GM21619 (cell line): ENCODE measurements around the gene DENND4C.
"Not testable (repeated sequence)": the region's sequence is repeated elsewhere in the genome, so short reads cannot be mapped to it uniquely, and the experiment has no call there.

Experiments
- ATAC-seq: cut with Tn5 transposase; IDR thresholded peaks from one replicate; pipeline ENCODE4 v1.9.1; 2021; ENCODE audit not compliant: unreplicated experiment

Gene DENND4C

DNA sequence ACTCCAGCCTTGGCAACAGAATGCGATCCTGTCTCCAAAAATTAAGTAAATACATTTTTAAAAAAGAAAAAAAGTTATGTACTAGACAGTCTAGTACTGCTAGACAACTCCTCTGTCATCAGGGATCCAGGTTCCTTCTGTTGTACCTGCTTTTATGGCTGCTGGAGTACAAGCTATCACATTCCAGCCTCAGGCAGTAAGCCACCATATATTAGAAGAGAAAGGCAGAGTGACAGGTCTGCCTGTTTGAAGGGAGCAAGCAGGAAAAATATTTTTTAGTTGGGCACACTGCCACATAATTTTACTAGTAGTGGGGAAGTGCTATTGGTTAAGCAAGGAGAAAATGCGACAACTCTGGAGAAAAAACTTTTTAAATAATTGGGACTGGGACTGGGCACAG, 138.6 kb downstream of the DENND4C start:
- ATAC-seq, result no peak

DNA sequence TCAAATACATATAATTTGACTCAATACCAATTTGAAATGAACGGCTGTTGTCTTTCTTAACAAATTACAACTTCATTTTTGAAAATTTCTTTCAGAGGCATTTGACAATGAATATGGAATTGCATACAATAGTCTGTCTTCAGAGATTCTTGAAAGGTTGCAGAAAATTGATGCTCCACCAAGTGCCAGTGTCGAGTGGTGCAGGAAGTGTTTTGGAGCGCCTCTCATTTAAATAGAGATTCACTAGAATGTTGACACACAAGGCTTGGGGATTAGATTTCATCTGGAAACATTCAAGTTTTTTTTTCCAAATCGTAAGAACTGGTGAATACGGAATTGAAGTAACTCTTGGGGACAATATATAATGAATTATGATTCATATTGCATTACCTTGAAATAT, 141.4 kb downstream of the DENND4C start:
- no peak for ATAC-seq

DNA sequence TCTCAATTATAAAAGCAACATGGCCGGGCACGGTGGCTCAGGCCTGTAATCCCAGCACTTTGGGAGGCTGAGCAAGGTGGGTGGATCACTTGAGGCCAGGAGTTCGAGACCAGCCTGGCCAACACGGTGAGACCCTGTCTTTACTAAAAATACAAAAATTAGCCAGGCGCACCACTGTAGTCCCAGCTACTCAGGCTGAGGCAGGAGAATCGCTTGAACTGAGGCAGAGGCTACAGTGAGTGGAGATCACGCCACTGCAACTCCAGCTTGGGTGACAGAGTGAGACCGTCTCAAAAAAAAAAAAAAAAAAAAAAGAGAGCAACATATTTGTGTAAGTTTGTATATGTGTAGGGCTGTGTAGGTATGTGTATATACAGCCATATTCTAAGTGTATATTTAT, 142.1 kb downstream of the DENND4C start:
- ATAC-seq, result no peak

DNA sequence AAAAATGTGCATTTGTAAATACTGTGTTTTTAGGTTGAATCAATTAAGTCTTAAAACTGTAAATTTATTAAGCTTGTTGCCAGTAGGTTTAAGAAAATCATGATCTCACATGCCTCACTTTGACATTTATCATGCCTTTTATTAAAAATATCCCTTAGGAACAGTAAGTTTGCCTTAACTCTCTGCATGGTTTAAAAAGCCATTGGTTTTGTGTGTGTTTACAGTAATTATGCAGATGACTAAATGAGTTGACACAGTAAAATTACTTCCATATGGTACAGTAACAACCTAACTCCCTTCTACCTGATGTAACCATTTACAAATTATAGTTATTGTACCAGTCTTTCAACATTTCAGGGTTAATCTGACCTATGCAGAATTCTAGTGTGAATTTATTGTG, 143.0 kb downstream of the DENND4C start:
- ATAC-seq, result no peak

DNA sequence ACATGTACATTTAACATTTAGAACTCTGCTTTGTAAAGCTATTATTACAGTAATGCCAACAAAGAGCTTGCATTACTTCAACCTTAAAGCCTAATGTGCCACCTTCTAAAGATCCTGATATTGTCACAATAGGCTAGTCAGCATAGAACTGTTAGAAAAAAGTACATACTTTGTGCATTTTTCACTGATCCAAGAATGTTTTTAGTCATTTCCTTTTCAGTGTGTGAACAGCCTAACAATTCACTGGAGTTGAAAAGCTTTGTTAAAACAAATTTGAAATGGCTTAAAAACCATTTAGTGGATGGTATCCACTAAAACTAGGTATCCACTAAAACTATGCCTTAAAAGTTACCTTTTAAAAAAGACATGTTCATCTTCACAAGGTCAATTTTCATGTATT, 145.0 kb downstream of the DENND4C start:
- ATAC-seq, result no peak

DNA sequence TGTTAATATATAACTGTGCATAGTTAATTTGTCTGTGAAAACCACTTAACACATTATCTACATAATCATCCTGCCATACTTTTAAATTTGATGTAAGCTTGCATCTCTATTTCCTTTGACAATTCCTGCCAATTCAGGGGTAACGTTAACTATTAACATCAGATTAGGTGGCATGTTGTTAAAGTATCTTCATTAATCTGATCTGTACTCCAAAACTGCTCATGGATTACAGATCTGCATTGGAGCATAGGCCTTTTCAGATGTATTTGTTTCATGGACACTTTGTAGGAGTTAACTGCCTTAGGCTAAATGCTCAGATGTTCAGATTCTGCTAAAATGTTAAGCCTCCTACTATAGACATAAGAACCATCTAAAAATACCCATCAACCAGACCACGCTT, 146.4 kb downstream of the DENND4C start:
- ATAC-seq, result no peak

DNA sequence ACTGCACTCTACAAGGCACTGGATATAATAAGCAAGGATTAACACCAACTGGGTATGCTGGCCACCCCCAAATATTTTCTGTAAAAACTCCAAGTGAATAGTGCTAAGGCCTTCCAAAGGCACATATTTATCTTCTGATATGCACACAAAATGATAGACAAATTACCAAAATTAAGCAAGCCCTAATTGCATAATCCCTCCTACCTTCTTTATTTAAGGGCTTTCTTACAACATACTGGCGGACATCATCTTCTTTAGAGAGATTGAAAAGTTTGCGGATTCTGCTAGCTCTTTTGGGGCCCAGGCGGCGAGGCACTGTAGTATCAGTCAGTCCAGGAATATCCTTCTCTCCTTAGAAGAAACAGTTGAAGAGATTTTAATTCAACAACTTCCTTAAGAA, 147.7 kb downstream of the DENND4C start:
- ATAC-seq, result no peak

DNA sequence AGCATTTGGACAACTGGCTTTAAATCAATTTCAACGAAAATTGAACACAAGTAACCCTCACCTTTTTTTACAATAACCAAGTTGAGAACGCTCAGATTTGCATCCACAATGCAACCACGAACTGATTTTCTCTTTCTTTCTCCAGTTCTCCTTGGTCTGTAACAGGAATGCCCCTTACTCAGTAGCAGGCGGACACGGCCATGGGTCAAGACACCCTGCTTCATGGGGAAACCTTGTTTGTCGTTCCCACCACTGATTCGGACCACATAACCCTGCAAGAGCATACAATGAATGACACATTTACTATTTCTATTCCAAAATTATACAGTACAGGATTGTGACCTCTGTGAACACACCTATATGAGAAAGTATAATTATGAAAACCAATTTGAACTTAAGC, 148.2 kb downstream of the DENND4C start:
- no peak for ATAC-seq

DNA sequence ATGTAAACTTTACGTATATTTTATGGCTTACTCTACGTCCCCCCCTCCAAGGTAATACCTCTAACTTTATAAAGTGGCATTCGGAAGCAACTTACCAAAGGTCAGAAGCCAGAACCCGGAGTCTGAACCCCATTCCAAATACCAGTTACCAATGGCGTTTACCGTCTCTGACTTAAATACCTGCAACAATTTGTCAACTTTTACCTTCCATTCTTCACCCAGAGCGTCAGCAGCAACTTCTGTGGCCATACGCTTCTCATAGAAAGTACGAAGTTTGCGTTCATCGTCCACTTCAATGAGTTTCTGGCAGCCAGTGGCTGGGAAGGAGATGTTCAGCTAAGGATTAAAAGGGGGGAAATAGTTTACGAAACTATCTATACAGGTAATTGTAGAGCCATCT, 148.8 kb downstream of the DENND4C start:
- ATAC-seq, result no peak

DNA sequence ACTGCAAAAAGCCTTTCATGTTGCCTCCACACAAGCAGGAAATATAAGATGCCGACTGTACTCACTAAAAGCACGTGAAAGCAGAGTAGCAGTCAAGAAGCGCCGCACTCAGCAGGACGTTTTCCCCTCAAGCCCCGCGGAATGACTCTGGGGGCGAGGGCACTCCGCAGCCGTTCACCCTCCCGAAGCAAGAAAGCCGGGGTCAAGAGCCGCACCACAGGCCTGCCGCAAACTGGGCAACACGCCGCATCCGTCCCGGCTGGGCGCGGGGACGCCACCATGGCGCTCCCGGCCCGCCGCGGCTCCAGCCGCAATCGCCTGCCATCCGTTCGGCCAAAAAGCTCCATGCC, 149.2 kb downstream of the DENND4C start:
- ATAC-seq, result peak; percentile 31

DNA sequence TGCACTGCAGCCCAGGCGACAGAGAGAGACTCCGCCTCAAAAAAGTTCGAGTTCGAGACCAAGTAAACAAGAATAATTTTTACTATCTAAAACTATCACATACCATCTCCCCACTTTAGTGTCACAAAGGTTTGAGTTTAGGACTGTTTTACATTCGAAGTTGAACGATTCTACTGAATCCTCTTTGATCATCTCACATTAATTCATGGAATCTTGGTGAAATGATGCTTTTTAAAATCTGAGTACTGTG, 150.3 kb downstream of the DENND4C start:
- no peak for ATAC-seq

DNA sequence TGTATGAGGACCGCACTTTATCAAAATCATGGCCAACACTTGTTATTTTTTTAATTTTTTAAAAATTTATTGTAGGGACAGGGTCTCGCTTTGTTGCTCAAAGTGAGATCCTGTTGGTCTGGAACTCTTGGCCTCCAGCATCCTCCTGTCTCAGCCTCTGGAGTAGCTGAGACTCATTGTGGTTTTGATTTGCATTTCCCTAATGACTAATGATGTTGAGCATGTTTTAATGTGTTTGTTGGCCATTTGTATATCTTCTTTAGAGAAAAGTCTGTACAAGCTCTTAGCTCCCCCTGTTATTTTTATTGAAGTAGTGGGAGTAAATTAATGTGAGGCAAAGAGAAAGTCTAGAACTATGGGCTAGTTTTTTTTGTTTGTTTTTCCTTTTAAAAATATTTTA, 151.2 kb downstream of the DENND4C start:
- no peak for ATAC-seq

DNA sequence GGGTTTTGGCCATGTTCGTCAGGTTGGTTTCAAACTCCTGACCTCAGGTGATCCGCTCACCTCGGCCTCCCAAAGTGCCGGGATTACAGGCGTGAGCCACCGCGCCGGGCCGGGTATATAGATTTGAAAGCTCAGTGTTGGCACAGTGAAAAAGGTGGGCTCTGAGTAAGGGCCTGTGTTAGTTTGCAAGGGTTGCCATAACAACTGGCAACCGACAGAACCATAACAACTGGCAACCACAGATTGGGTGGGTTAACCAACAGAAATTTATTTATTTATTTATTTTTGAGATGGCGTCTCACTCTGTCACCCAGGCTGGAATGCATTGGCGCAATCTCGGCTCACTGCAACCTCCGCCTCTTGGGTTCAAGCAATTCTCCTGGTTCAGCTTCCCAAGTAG, 154.7 kb downstream of the DENND4C start:
- ATAC-seq, result not testable (repeated sequence)

DNA sequence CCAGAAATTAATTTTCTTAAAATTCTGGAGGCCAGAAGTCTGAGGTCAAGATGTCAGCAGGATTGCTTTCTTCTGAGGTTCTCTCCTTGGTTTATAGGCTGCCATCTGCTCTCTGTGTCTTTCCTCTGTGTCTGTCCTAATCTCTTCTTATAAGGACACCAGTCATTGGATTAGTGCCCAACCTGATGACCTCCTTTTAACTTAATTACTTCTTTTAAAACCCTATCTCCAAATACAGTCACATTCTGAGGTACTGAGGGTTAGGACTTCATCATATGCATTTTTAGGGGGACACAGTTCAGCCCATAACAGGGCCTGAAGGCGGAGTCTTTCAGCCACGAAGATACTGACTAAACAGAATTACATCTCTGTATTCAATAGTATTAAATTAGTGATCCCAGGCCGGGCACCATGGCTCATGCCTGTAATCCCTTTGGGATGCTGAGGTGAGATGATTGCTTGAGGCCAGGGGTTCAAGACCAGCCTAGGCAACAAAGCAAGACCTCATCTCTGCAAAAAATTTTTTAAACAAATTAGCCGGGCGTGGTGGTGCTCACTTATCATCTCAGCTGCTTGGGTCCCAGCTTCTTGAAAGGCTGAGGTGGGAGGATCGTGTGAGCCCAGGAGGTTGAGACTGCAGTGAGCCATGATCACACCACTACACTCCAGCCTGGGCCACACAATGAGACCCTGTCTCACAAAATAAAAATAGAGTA, 155.5 kb downstream of the DENND4C start:
- no peak for ATAC-seq

DNA sequence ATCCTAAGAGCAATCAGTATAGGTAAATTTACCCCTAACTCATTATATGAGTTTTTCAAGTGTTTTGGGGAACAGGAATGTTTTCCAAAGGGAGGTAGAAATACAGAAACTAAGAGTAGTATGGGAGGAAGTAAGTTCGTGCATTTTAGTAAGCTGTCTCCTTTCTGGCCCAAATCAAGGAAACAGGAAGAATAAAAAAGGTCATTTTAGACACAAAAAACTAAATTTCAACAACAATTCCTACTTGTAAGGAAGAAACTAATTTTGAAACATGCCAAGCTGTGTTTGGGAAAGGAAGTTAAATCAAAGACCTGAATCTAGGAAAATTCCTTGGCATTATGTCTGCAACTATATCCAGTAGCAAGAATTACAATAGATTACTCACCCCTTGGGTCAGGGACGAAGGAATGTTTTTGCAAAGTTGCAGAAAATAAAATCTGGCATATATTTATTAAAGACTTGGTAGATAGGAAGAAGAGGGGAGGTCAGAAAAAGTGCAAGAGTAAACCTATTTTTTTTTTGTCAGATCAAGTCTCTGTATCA, 156.1 kb downstream of the DENND4C start:
- ATAC-seq, result no peak

DNA sequence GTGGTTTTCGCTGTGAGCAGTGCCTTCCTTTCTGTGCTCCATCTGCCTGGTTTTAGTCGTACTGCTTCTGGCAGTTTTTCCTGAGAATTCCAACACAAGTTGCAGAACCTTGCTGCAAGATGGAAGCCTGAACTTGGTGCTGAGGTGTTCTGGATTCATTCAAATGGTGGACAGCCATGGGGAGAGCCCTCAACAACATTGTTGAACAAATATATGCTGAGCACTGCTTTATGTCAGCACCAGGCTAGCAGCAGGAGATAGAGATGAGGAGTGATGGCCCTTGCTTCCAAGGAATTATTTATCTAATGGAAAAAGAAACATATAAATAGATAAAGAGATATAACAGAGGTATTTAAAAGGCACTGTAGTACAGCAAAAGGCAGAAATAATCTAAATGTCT, 156.8 kb downstream of the DENND4C start:
- ATAC-seq, result no peak

DNA sequence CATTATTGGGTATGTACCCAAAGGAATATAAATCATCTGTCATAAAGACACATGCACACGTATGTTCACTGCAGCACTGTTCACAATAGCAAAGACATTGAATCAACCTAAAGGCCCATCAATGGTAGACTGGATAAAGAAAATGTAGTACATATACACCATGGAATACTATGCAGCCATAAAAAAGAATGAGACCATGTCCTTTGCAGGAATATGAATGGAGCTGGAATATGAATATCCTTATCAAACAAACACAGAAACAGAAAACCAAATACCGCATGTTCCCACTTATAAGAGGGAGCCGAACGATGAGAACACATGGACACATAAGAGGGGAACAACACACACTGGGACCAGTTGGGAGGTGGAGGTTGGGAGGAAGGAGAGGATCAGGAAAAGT, 159.0 kb downstream of the DENND4C start:
- not testable (repeated sequence) for ATAC-seq

DNA sequence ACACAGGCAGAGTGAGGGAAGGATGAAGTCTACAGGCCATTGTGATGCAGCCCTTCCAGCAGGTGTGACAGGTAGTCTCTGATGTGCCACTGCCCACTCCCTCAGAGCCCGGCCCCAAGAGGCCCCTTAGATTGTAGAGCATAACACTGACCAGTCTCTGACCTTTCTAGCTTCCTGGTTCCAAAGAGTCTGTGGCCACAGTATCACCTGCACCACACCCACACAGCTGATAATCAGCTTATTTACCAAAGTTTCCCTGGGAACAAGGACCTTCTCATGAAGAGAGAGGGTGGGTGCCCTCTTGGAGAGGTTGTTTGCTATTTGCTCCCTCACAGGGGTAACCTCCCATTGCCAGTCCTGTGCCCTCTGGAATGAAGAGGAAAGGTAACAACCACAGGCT, 167.4 kb downstream of the DENND4C start:
- no peak for ATAC-seq

DNA sequence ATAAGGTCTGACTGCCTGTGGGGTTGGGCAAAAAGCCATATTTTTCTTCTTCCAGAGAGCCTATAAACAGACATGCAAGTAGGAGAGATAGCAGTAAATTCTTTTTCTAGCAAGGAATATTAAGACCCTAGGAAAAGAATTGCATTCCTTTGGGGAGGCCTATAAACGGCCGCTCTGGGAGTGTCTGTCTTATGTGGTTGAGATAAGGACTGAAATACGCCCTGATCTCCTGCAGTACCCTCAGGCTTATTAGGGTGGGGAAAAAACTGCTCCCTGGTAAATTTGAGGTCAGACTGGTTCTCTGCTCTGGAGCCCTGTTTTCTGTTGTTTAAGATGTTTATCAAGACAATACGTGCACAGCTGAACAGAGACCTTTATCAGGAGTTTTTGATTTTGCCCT, 172.7 kb downstream of the DENND4C start:
- ATAC-seq, result not testable (repeated sequence)

DNA sequence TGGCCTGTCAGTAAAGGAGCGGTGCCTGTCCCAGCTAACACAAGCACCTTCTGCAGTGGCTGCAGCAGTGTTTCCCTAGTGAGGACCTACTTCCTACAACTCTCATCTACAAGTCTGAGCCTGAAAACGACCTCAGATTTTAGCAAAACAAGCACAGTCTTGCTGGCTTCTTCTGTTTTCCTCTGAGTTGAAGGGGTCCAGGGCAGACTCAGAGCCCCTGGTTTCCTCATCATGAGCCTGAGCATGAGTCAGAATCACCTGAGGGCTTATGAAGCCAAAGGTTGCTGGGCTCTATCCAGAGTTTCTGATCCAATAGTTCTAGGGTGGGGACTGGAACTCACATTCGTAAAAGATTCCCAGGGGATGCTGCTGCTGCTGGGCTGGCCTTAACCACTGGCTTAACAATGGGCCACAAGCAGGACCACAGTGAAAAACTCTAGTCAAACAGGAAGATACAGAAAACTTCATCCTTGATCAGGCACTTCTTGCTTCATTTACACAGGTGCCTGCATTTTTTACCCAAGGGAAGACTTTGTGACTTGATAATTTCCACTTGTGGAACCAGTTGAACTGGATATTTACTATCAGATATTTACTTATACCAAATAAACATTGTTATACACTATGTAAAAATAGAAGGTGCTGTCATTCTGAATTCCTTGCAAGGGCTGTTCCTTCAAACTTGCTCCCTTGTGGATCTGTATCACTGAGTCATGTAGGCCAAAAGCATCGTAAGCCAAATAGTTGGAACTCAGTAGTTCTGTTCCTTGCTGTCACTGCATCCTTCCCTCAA, 174.0 kb downstream of the DENND4C start:
- ATAC-seq, result no peak

DNA sequence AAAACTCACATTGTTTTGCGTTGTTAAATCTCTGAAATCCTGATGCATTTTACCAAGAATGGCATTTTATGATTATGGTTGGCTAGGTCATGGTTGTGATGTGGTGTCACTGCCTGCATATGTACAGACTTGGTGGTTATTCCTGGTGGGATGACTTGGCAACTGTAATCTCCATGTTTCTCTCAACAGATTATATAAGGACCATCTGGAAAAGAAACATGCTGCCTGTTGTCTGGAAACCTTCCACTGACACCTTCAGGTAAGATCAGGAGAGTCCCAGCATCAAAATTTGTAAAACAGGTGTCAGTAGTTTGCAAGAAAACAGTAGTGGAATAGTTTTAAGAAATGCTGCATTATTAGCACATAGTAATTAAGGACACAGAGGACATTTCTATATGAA, 175.3 kb downstream of the DENND4C start:
- no peak for ATAC-seq

DNA sequence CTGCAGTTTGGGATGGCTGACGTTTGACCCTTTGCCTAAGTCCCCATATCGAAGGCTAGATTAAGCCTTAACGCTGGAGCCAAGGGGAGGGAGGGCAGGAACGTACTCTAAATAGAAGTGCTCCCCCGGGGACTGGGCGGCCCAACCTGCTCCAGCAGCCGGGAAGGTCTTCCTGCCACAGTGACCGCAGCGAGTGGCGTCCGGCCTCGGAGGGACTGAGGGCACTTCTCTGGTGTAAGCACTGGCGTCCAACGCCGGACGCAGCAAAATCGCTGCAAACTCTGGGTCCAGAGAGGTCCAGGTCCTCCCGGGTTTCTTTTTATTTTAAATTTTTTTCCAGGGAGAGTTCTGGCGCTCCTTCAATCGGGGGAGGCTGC, 177.8 kb downstream of the DENND4C start:
- peak; percentile 11 for ATAC-seq
